Measurements from ENCODE around the gene GPX4. TPM values are rescaled to one million over a fixed set of nuclear protein-coding genes. Genes with fewer than 3 reads are reported as not detected.

Gene GPX4
- total RNA-seq, 2 experiments from 2014 or later = 148 to 203 TPM

GRCh38 chr19:1104311-1105007 is 665 bp downstream of the GPX4 start:
- H3K4me1 ChIP-seq (ENCODE audit: insufficient read depth, low read length, poor library complexity, severe bottlenecking) = peaks cover 48% of the 10 kb centered on the region

GRCh38 chr19:1105008-1105872 is 1.4 kb downstream of the GPX4 start:
- BruUV-seq (replicated peaks) = no TSS peak
- POLR2A ChIA-PET = no interaction called here
- intact Hi-C loops (cut with micrococcal nuclease; ENCODE audit: unreplicated experiment) = no loop called here
- peaks cover 6% of the 10 kb centered on the region; the same call in 1 of the 2 replicates for H4K20me1 ChIP-seq (ENCODE audit: insufficient read depth, low read length)
- peak overlapping the region; percentile 98 for H3K4me3 ChIP-seq (ENCODE audit: low read depth, low read length, poor library complexity, severe bottlenecking)
- peak overlapping the region; percentile 93 for H3K4me2 ChIP-seq (ENCODE audit: low read length)
- no peaks in the 10 kb centered on the region for H3K79me2 ChIP-seq (ENCODE audit: insufficient read depth, low read depth, low read length)
- no peak overlapping the region for H2AFZ ChIP-seq (ENCODE audit: low read length)
- CTCF ChIA-PET (ENCODE audit: unreplicated experiment) = interaction anchor here (1.1 kb wide), 1 partner anchor 8 kb away, joined by 13 read pairs; no protein-coding TSS in a partner anchor
- no peak for TF ChIP-seq EZH2phosphoT487 (IDR thresholded peaks at IDR 0.05; ENCODE audit: borderline replicate concordance, low read depth, low read length)
- TF ChIP-seq, protein P1, sequence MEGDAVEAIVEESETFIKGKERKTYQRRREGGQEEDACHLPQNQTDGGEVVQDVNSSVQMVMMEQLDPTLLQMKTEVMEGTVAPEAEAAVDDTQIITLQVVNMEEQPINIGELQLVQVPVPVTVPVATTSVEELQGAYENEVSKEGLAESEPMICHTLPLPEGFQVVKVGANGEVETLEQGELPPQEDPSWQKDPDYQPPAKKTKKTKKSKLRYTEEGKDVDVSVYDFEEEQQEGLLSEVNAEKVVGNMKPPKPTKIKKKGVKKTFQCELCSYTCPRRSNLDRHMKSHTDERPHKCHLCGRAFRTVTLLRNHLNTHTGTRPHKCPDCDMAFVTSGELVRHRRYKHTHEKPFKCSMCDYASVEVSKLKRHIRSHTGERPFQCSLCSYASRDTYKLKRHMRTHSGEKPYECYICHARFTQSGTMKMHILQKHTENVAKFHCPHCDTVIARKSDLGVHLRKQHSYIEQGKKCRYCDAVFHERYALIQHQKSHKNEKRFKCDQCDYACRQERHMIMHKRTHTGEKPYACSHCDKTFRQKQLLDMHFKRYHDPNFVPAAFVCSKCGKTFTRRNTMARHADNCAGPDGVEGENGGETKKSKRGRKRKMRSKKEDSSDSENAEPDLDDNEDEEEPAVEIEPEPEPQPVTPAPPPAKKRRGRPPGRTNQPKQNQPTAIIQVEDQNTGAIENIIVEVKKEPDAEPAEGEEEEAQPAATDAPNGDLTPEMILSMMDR (conservative IDR thresholded peaks at IDR 0.05; ENCODE audit: low read length) = no peak
- no peaks in the 10 kb centered on the region for H3K9me3 ChIP-seq (ENCODE audit: low read length)
- no peak overlapping the region for H3K27ac ChIP-seq (ENCODE audit: low read depth, low read length, poor library complexity, severe bottlenecking)
- no peaks in the 10 kb centered on the region for H3K9me2 ChIP-seq (ENCODE audit: insufficient read depth, low read length)
- H3K4me1 ChIP-seq (ENCODE audit: insufficient read depth, low read length, poor library complexity, severe bottlenecking) = peaks cover 48% of the 10 kb centered on the region
- DNase-seq (ENCODE audit: low spot score) = no peak
- H3K36me3 ChIP-seq (ENCODE audit: insufficient read depth, low read length) = peaks cover 28% of the 10 kb centered on the region

More at GRCh38 chr19:1104311-1105007, 665 bp downstream of the GPX4 start:
- Histone ChIP-seq H3K79me2 (ENCODE audit: insufficient read depth, low read depth, low read length) (no peaks in the 10 kb centered on the region), H3K9me3 (ENCODE audit: low read length) (no peaks in the 10 kb centered on the region), H3K36me3 (ENCODE audit: insufficient read depth, low read length) (peaks cover 28% of the 10 kb centered on the region), H3K9me2 (ENCODE audit: insufficient read depth, low read length) (no peaks in the 10 kb centered on the region), H3K27ac (ENCODE audit: low read depth, low read length, poor library complexity, severe bottlenecking) (peak overlapping the region; percentile 66), H3K4me3 (ENCODE audit: low read depth, low read length, poor library complexity, severe bottlenecking) (peak overlapping the region; percentile 98), H4K20me1 (ENCODE audit: insufficient read depth, low read length) (peaks cover 6% of the 10 kb centered on the region; the same call in 1 of the 2 replicates), H2AFZ (ENCODE audit: low read length) (no peak overlapping the region), H3K4me2 (ENCODE audit: low read length) (peak overlapping the region; percentile 93)
- BruUV-seq (replicated peaks) = no TSS peak
- TF ChIP-seq, protein P1 (conservative IDR thresholded peaks at IDR 0.05; ENCODE audit: low read length) = no peak
- TF ChIP-seq EZH2phosphoT487 (IDR thresholded peaks at IDR 0.05; ENCODE audit: borderline replicate concordance, low read depth, low read length) = no peak
- ChIA-PET CTCF (ENCODE audit: unreplicated experiment) (interaction anchor here (1.1 kb wide), 1 partner anchor 9 kb away, joined by 13 read pairs; no protein-coding TSS in a partner anchor), POLR2A (interaction anchor here (1.2 kb wide), 1 partner anchor 165 kb away, joined by 3 read pairs; the partner anchor contains the start of gene CIRBP)
- intact Hi-C loops (cut with micrococcal nuclease; ENCODE audit: unreplicated experiment) = loop anchor here (5.0 kb wide), 2 partner anchors 37 to 82 kb away; partner anchors contain the start of genes ARHGAP45, RNU6-2 and TMEM259
- peak; percentile 68 for DNase-seq (ENCODE audit: low spot score)

Measured in OCI-LY7 (cell line).